SH-SY5Y (cell line): ENCODE measurements around the gene ZFP36L1.

ENCODE experiments used
- GATA2 ChIP-seq: IDR thresholded peaks from 2 replicates; pipeline ENCODE4 v1.6.1; 2011; ENCODE audit warnings: mild to moderate bottlenecking, low read depth, low read length
- GATA3 ChIP-seq: IDR thresholded peaks from 2 replicates; pipeline ENCODE4 v1.6.1; 2011; ENCODE audit warnings: low read depth, mild to moderate bottlenecking, low read length, moderate library complexity

DNA sequence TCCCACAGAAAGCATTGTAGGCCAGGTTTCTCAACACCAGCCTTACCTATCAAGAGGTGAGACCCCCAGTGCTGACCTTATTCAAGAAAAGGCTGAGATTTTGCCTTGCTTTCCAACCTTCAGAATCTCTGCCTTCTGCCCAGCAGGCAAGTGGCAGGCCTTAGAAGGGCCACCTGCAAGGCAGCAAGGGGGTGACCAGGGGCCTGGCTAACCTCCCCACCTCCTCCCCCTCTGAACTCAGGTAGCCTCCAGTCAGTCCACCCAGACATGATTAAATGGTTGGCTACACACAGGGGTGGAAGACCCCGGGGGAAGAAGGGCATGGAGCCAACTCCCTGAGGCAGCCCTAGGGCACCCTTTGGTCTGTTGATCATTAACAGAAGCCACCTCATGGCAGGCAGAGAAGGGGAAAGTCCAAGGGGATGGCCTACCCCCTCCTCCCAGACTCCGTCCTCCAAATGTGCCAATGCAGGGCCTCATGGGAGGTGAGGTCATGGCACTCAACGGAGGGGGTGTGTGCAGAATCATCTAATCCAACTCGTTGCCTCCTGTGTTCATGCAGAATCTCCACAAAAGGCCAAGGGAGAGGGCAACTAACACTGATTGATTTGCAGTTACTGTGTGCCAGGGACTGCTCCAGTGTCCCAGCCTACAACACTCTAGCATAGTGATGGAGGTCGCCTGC lies 8.5 kb downstream of the ZFP36L1 start:
- TF ChIP-seq GATA2 (no peak), GATA3 (no peak)
